GM12801 (cell line): ENCODE data around the gene MAN2A1.

Experiments used
- TF ChIP-seq, protein P1 (sequence below): IDR thresholded peaks from one replicate; pipeline ENCODE4 v1.5.1; 2011; ENCODE audit warnings: control low read depth; ENCODE audit not compliant: insufficient read length; ENCODE audit errors: extremely low read depth

The MAN2A1 gene

DNA sequence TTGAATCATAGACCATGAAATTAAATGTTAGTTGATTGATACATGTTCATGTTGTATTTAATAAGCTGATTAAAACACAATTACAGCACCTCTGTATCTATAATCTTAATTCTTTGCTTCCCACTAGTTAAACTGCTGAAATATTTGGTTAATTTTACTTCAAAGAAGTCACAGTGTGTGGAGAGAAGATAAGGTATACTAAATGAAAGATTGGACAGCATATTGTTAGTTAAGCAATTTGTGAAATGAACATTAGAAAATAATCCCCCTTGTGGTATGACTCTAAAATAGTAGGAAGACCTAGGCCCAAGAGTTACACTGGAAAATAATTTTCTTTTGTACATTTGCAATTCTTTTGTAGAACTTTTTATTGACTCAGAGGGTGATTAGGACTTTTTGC lies 30.3 kb downstream of the MAN2A1 start:
- TF ChIP-seq, protein P1, sequence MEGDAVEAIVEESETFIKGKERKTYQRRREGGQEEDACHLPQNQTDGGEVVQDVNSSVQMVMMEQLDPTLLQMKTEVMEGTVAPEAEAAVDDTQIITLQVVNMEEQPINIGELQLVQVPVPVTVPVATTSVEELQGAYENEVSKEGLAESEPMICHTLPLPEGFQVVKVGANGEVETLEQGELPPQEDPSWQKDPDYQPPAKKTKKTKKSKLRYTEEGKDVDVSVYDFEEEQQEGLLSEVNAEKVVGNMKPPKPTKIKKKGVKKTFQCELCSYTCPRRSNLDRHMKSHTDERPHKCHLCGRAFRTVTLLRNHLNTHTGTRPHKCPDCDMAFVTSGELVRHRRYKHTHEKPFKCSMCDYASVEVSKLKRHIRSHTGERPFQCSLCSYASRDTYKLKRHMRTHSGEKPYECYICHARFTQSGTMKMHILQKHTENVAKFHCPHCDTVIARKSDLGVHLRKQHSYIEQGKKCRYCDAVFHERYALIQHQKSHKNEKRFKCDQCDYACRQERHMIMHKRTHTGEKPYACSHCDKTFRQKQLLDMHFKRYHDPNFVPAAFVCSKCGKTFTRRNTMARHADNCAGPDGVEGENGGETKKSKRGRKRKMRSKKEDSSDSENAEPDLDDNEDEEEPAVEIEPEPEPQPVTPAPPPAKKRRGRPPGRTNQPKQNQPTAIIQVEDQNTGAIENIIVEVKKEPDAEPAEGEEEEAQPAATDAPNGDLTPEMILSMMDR, result no peak

DNA sequence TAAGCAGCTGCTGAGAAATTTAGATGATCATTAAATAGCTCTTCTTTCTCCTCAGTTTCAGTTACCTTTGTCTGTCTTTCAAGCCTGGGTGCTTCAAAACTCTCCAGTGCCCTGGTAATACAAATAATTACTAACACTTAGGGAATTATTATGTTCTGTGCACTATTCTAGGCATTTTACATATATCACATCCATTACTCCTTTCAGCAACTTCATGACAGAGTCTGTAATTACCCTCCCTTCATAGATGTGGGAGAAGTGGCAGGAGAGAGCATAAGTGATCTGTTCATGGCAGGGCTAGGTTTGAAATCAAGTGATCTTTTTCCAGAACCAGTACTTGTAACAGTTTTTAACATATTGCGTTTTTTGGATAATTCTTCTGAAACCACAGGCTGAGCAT lies 32.0 kb downstream of the MAN2A1 start:
- TF ChIP-seq, protein P1, result no peak

DNA sequence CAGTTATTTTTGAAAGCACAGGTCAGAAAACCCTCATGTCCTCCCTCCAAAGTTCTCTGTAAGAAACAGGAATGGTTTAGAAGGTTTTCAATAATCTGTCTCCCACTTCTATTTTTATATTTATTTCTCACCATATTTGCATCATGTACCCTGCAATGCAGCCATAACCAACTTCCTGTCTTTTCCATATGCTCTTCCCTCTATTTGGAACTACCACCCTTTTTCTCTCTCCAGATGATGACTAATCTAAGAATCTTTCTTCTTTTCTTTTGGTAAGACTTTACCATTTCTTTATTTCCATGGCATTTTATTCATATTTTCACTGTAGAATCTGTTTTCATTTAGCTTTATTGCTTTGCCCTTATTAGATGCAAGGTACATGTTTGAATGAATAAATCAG lies 33.9 kb downstream of the MAN2A1 start:
- TF ChIP-seq, protein P1, result no peak

DNA sequence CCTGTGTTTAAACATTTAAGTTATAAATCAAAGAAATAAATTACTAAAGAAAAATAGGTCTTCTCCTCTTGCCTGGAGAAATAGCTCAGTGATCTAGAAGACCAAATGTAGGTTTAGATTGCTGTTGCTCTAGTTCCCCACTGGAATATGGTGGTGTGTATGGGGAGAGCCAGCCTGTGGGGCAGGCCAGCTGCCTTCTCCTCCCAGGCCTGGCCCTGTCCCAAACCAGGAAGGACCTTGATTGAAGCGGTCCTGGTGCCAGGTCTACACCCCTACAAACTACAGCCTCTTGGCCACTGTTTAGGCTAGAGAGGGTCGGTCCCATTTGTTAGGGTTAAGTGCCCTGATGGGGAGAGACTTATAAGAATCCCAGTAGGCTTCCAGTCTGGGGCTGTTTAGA lies 35.4 kb downstream of the MAN2A1 start:
- TF ChIP-seq, protein P1, result no peak

DNA sequence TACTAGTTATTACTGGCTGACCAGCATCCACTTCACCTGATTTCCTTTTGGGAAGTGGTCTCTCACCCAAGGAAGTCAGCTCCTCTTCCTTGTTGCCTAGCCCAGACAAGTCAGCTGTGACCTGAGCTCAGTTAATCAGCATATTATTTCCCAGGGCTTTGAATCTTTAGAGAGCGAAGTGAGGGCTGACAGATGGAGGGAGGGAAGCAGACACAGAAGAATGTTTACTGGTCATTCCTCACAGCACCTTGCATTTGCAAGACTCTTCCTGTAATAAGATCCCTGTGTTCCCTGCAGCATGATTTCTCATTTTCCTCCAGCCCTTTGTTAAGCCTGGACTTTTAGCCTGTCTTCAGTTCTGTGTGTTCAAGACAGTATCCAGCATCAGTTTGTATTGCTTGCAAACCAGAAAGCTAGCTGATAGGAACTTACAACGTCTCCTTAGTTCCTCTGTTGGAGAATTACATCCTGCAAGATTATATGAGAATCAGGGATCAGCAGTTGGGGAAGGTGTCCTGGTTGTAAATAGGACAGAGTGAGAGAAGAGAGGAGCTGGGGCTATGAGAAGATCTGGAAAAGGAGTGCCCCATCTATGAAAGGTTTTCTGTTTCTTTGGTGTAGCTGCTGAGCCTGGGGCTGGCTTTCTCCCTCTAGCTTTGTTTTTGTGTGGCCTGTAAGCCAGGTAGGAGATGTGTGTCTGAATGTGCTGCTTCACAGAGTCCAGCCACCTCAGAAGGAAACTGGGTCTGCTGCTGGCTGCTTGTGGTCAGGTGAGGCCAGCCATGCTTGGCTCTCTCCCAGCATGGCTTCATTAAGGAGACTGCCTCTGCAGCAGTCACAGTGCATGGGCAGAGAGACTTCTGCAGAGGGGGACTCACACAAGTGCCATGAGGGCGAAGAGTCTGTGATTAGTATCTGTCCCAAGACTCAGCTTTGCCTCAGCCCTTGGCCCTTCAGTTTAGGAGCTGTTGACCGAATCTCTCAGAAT lies 50.3 kb downstream of the MAN2A1 start:
- TF ChIP-seq, protein P1, result no peak

DNA sequence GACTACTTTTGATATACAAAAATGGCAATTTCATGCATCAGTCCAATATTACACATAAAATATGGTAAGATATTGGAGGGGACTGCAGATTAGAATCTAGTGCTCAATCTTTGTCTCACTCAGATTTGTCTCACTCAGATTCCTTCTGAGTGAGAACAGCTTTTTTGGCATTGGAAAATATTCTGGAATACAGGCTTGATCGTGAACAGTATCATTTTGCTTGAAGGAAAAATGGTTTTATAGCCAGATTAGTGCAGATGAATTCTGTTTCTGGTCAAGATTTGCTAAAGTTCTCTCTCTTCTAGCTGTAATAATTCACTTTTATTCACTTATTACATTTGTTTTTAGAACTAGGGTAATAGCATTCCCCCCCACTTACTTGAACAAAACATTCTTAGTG lies 51.2 kb downstream of the MAN2A1 start:
- TF ChIP-seq, protein P1, result no peak

DNA sequence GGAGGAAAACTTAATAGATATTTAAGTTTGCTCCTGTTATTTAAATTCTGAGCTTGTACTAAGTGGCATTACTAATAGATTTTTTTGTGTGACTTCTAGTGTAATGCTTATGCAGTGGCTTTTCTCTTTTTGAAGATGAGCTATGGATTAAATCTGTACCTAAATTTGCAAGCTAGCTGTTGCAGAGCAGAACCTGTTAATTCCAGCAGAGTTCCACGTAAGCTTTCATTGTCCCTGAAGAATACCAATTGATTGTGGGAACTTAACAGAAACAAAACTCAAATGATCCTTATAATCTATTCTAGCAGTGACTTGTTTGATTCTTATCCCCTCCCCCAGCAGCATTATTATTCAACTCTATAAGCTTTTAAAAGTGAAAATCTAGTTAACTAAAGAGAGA lies 51.7 kb downstream of the MAN2A1 start:
- TF ChIP-seq, protein P1, result no peak
